PC-3 (cell line): Measurements from ENCODE around the gene VPS37C. TPM values are rescaled to one million over a fixed set of nuclear protein-coding genes. Genes with fewer than 3 reads are reported as not detected.
"Not testable (repeated sequence)": the region's sequence is repeated elsewhere in the genome, so short reads cannot be mapped to it uniquely, and the experiment has no call there.

Experiments used
- ATAC-seq: fragments of 200-7000 bp; cut with Tn5 transposase; 2 replicates; pipeline ENCODE4 v1.9.1; 2020; ENCODE audit warnings: mild to moderate bottlenecking, moderate library complexity
- BruUV-seq: library from RNA; stranded (reverse); fragments of 400-500 nt; replicated peaks from 2 replicates; lab custom pipeline; 2021; lab: Mats Ljungman, UMichigan
- CTCF ChIA-PET: fragments of 300-600 bp; sonication (Branson Sonifier 250); formaldehyde crosslinking; loops from one replicate; lab custom pipeline; 2022; ENCODE audit warnings: antibody characterized with exemption; lab: Charles Lee
- POLR2A ChIA-PET: fragments of 300-600 bp; sonication (Branson Sonifier 250); formaldehyde crosslinking; loops from one replicate; lab custom pipeline; 2022; ENCODE audit warnings: antibody characterized with exemption; ENCODE audit not compliant: unreplicated experiment; lab: Charles Lee
- DNase-seq: peaks from one replicate; pipeline ENCODE4 v3.0.0-alpha.2; 2015
- H2AFZ ChIP-seq: fragments of 300-600 bp; sonication (generic); 2 replicates; pipeline ENCODE4 v1.6.0; 2016; ENCODE audit warnings: antibody characterized with exemption, low read length
- H3F3A ChIP-seq: fragments of 300-600 bp; sonication (generic); one replicate; pipeline ENCODE4 v1.6.0; 2017; ENCODE audit warnings: antibody characterized with exemption, low read length, control low read depth, mild to moderate bottlenecking; ENCODE audit not compliant: unreplicated experiment
- H3K27ac ChIP-seq: fragments of 300-600 bp; sonication (generic); 2 replicates; pipeline ENCODE4 v1.5.1; 2016; ENCODE audit warnings: mild to moderate bottlenecking, low read length
- H3K27me3 ChIP-seq: fragments of 300-600 bp; sonication (generic); 2 replicates; pipeline ENCODE4 v1.6.1; 2016; ENCODE audit warnings: low read length, mixed read lengths
- H3K36me3 ChIP-seq: fragments of 300-600 bp; sonication (generic); 2 replicates; pipeline ENCODE4 v1.6.1; 2016; ENCODE audit warnings: low read depth, mixed run types, low read length, mixed read lengths
- H3K4me1 ChIP-seq: fragments of 300-600 bp; sonication (generic); 2 replicates; pipeline ENCODE4 v1.5.1; 2016; ENCODE audit warnings: low read length; ENCODE audit not compliant: insufficient read depth
- H3K4me2 ChIP-seq: fragments of 300-600 bp; sonication (generic); 2 replicates; pipeline ENCODE4 v1.6.0; 2016; ENCODE audit warnings: low read length
- H3K4me3 ChIP-seq: fragments of 300-600 bp; sonication (generic); 2 replicates; pipeline ENCODE4 v1.5.1; 2016; ENCODE audit warnings: mild to moderate bottlenecking, low read length, mixed read lengths
- H3K79me2 ChIP-seq: fragments of 300-600 bp; sonication (generic); 2 replicates; pipeline ENCODE4 v1.6.1; 2017; ENCODE audit warnings: low read length, mixed read lengths
- H3K9ac ChIP-seq: fragments of 300-600 bp; sonication (generic); 2 replicates; pipeline ENCODE4 v1.6.0; 2016; ENCODE audit warnings: mild to moderate bottlenecking, low read length
- H3K9me2 ChIP-seq: fragments of 300-600 bp; sonication (generic); replicated peaks from 2 replicates; pipeline ENCODE4 v1.6.1; 2016; ENCODE audit warnings: mixed run types, low read length, mixed read lengths
- H3K9me3 ChIP-seq: fragments of 300-600 bp; sonication (generic); 2 replicates; pipeline ENCODE4 v1.6.1; 2016; ENCODE audit warnings: low read length, mixed read lengths
- H4K20me1 ChIP-seq: fragments of 300-600 bp; sonication (generic); 2 replicates; pipeline ENCODE4 v1.6.1; 2016; ENCODE audit warnings: low read length, mixed read lengths
- EZH2 ChIP-seq: fragments of 300-600 bp; sonication (generic); IDR thresholded peaks from one replicate; pipeline ENCODE4 v1.6.1; 2017; ENCODE audit warnings: antibody characterized with exemption, mild to moderate bottlenecking, low read length; ENCODE audit not compliant: unreplicated experiment
- EZH2phosphoT487 ChIP-seq: fragments of 300-600 bp; sonication (generic); IDR thresholded peaks from 2 replicates; pipeline ENCODE4 v1.6.1; 2018; ENCODE audit warnings: mild to moderate bottlenecking, antibody characterized with exemption, low read length, borderline replicate concordance
- intact Hi-C: fragments of 100-400 bp; cut with micrococcal nuclease; formaldehyde crosslinking; loops from 2 replicates; pipeline ENCODE4 v1.9.0; 2023
- total RNA-seq: library from RNA; depleted of rRNA; stranded (reverse); fragments of >200 nt; gene quantifications from 2 replicates; pipeline ENCODE4 v1.2.3, GENCODE V29; 2014
- TF ChIP-seq, protein P1 (sequence below): fragments of 300-600 bp; sonication (generic); conservative IDR thresholded peaks from 2 replicates; pipeline ENCODE4 v1.5.1; 2017; ENCODE audit warnings: antibody characterized with exemption, low read depth, mild to moderate bottlenecking, low read length

The VPS37C gene
- total RNA-seq, 1 experiment from 2014 or later, result 28.9 TPM

DNA sequence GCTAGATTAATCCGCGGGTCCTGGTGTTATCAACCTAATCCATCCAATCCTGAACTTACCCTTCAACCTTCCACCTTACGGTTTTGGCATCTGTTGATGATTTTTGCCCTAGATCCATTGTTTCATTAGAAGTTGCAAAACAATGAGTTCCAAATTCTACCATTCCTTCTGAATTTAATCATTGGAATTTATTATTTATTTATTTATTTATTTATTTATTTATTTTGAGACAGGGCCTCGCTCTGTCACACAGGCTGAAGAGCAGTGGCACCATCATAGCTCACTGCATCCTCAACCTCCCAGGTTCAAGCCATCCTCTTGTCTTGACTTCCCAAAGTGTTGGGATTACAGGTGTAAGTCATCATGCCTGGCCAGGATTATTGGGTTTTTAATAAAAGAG is 20.3 kb upstream of the VPS37C start:
- H3K4me3 ChIP-seq, result no peak overlapping the region
- no peaks in the 10 kb centered on the region for H3K9me3 ChIP-seq
- ChIA-PET POLR2A (no interaction called here), CTCF (no interaction called here)
- DNase-seq (no peak), ATAC-seq (no peak)
- no peak overlapping the region for H2AFZ ChIP-seq
- no peaks in the 10 kb centered on the region for H3K4me1 ChIP-seq
- H3K36me3 ChIP-seq, result no peaks in the 10 kb centered on the region
- no peaks in the 10 kb centered on the region for H3F3A ChIP-seq
- no peaks in the 10 kb centered on the region for H4K20me1 ChIP-seq
- BruUV-seq, result no TSS peak
- peaks cover 36% of the 10 kb centered on the region for H3K27me3 ChIP-seq
- TF ChIP-seq EZH2phosphoT487, result no peak
- H3K9me2 ChIP-seq, result no peaks in the 10 kb centered on the region
- no peak overlapping the region for H3K9ac ChIP-seq
- no peaks in the 10 kb centered on the region for H3K79me2 ChIP-seq
- intact Hi-C loops, result no loop called here
- no peak overlapping the region for H3K27ac ChIP-seq
- no peak overlapping the region for H3K4me2 ChIP-seq

- intact Hi-C loops, result not testable (repeated sequence)
Observed at GRCh38 chr11:61180205-61180604, 19.0 kb upstream of the VPS37C start.

DNA sequence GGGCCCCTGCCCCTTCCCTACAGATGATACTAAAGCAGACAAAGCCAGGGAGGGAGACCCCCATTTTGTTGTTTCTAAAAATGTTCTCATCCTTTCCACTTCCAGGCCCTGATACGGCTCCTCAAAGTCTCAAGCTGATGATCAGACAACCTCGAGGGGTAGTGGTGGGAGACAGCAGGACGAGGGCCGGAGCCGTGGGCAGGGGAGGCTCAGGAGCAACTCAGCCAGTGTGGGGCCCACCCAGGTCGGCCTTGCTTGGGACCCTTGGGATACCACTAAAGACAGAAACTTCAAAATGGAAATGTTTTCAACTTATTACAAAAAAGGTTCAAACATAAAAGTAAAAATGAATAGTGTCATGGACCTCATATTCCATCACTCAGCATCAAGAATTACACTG is 15.2 kb upstream of the VPS37C start:
- no TSS peak for BruUV-seq
- Histone ChIP-seq H3K4me3 (no peak overlapping the region), H3K9me2 (no peaks in the 10 kb centered on the region), H3K4me1 (peaks cover 6% of the 10 kb centered on the region; the same call in 1 of the 2 replicates), H4K20me1 (no peaks in the 10 kb centered on the region), H2AFZ (no peak overlapping the region), H3K27me3 (peaks cover 55% of the 10 kb centered on the region), H3K4me2 (no peak overlapping the region), H3K27ac (no peak overlapping the region), H3K36me3 (no peaks in the 10 kb centered on the region), H3F3A (no peaks in the 10 kb centered on the region), H3K79me2 (no peaks in the 10 kb centered on the region), H3K9me3 (no peaks in the 10 kb centered on the region), H3K9ac (no peak overlapping the region)
- ChIA-PET POLR2A (no interaction called here), CTCF (interaction anchor here (0.7 kb wide), 1 partner anchor 261 kb away, joined by 3 read pairs; no protein-coding TSS in a partner anchor)
- intact Hi-C loops, result no loop called here
- DNase-seq, result no peak
- ATAC-seq, result no peak
- TF ChIP-seq EZH2, result no peak
- TF ChIP-seq, protein P1, sequence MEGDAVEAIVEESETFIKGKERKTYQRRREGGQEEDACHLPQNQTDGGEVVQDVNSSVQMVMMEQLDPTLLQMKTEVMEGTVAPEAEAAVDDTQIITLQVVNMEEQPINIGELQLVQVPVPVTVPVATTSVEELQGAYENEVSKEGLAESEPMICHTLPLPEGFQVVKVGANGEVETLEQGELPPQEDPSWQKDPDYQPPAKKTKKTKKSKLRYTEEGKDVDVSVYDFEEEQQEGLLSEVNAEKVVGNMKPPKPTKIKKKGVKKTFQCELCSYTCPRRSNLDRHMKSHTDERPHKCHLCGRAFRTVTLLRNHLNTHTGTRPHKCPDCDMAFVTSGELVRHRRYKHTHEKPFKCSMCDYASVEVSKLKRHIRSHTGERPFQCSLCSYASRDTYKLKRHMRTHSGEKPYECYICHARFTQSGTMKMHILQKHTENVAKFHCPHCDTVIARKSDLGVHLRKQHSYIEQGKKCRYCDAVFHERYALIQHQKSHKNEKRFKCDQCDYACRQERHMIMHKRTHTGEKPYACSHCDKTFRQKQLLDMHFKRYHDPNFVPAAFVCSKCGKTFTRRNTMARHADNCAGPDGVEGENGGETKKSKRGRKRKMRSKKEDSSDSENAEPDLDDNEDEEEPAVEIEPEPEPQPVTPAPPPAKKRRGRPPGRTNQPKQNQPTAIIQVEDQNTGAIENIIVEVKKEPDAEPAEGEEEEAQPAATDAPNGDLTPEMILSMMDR, result no peak
- no peak for TF ChIP-seq EZH2phosphoT487

More at GRCh38 chr11:61180205-61180604, 19.0 kb upstream of the VPS37C start:
- CTCF ChIA-PET, H3K79me2 ChIP-seq, H3K27ac ChIP-seq, H3K9ac ChIP-seq, BruUV-seq, H3K4me2 ChIP-seq, H3F3A ChIP-seq, POLR2A ChIA-PET, H3K4me1 ChIP-seq, H2AFZ ChIP-seq, H3K4me3 ChIP-seq, H3K36me3 ChIP-seq, H4K20me1 ChIP-seq, DNase-seq, H3K9me2 ChIP-seq, ATAC-seq, H3K9me3 ChIP-seq: not testable (repeated sequence)
- H3K27me3 ChIP-seq, result peaks cover 49% of the 10 kb centered on the region

DNA sequence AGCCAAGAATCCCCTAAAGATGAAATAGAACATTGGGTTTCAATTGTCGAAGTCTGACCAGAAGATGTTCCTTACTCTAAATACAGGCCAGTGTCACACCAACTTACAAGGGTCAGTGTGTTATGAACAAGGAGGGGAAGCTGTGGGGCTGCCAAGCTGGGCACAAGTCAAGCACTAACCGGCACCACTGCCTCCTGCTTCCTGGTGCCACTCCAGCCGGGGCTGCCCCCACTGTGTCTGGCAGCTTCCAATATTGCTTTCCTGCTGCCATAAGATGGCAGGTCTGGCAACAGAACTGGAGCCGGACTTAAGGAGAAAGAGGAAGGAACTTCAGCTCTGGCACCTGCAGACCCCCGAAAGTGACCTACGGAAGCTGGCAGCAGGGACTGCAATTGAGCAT is 13.7 kb upstream of the VPS37C start:
- Histone ChIP-seq H4K20me1 (no peaks in the 10 kb centered on the region), H3F3A (no peaks in the 10 kb centered on the region), H3K4me3 (no peak overlapping the region), H3K27me3 (peaks cover 41% of the 10 kb centered on the region), H3K27ac (no peak overlapping the region), H3K4me2 (no peak overlapping the region), H3K36me3 (no peaks in the 10 kb centered on the region), H3K4me1 (peaks cover 6% of the 10 kb centered on the region; the same call in 1 of the 2 replicates), H2AFZ (no peak overlapping the region), H3K9me2 (no peaks in the 10 kb centered on the region), H3K9ac (no peak overlapping the region), H3K79me2 (no peaks in the 10 kb centered on the region), H3K9me3 (no peaks in the 10 kb centered on the region)
- POLR2A ChIA-PET, result no interaction called here
- ATAC-seq (no peak), DNase-seq (no peak)
- no peak for TF ChIP-seq EZH2
- TF ChIP-seq EZH2phosphoT487, result no peak
- TF ChIP-seq, protein P1, result no peak
- CTCF ChIA-PET, result interaction anchor here (0.6 kb wide), 1 partner anchor 251 kb away, joined by 4 read pairs; the partner anchor contains the start of gene TMEM132A
- no TSS peak for BruUV-seq
- intact Hi-C loops, result no loop called here
